ENCODE results near the gene MED27. TPM values are rescaled to one million over a fixed set of nuclear protein-coding genes. Genes with fewer than 3 reads are reported as not detected.

The MED27 gene
- total RNA-seq, 2 experiments from 2014 or later: 22.7 to 23.3 TPM

DNA sequence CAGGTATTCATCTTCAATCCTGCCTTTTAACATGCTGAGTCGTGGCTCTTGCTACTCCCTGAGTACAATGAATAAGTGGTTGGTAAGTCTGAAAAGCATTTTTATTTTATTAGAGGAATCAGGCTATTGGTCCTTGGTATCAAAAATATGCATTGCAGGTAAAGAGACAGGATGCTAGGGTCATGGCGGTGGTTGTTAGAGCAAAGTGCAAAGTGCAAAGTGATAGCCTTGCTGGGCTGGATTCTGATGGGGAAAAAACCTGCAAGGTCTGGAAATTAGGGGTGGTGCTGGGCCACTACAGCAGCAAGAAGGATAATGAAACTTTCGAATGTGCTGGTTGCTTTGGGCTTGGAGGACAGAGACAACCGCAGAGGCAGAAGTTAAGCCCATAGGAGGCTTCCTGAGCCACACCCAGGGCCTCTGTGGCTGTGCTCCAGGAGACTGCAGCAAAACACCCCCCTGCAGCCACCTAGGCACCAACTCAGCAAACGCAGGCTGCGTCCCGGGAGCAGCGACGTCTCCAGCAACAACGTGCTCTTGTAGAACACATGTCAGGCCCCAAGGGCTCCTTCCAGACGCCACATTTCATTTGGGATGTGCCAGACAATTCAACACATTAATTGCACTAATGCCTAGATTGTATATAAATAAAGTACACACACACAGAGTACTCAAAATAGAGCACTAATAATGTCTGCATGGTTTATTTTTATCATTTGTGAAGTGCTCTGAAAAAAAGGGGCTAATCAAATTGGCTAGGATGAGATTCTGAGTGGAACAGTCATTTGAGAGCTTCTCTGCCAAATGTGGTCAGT lies 190.0 kb downstream of the MED27 start:
- Mint-ChIP-seq H3K27ac (no peak overlapping the region), H3K9me3 (no peaks in the 10 kb centered on the region), H3K27me3 (no peaks in the 10 kb centered on the region), H3K4me3 (no peak overlapping the region), H3K4me1 (peaks cover 2% of the 10 kb centered on the region), H3K36me3 (ENCODE audit: low read depth) (no peaks in the 10 kb centered on the region)
- ChIA-PET POLR2A (no interaction called here), CTCF (no interaction called here)
- DNase-seq: no peak

- POLR2A ChIA-PET: no interaction called here
- Mint-ChIP-seq H3K4me3 (no peak overlapping the region), H3K36me3 (ENCODE audit: low read depth) (no peaks in the 10 kb centered on the region), H3K9me3 (no peaks in the 10 kb centered on the region), H3K27ac (no peak overlapping the region), H3K4me1 (peaks cover 2% of the 10 kb centered on the region), H3K27me3 (no peaks in the 10 kb centered on the region)
- CTCF ChIA-PET: interaction anchor here (1.1 kb wide), 1 partner anchor 12 kb away, joined by 5 read pairs; no protein-coding TSS in a partner anchor
- DNase-seq: no peak
Observed at GRCh38 chr9:131888923-131889322, 190.7 kb downstream of the MED27 start.

- Mint-ChIP-seq H3K36me3 (ENCODE audit: low read depth) (no peaks in the 10 kb centered on the region), H3K27me3 (no peaks in the 10 kb centered on the region), H3K9me3 (no peaks in the 10 kb centered on the region), H3K4me1 (peaks cover 2% of the 10 kb centered on the region), H3K4me3 (no peak overlapping the region), H3K27ac (no peak overlapping the region)
- no peak for DNase-seq
- POLR2A ChIA-PET: no interaction called here
- CTCF ChIA-PET: no interaction called here
Observed at GRCh38 chr9:131887680-131888079, 192.0 kb downstream of the MED27 start.

GRCh38 chr9:131886826-131887225 lies 192.8 kb downstream of the MED27 start:
- no peak overlapping the region for H3K27ac Mint-ChIP-seq
- H3K36me3 Mint-ChIP-seq (ENCODE audit: low read depth): no peaks in the 10 kb centered on the region
- no peaks in the 10 kb centered on the region for H3K9me3 Mint-ChIP-seq
- ChIA-PET POLR2A (no interaction called here), CTCF (interaction anchor here (0.6 kb wide), 1 partner anchor 17 kb away, joined by 4 read pairs; no protein-coding TSS in a partner anchor)
- H3K27me3 Mint-ChIP-seq: no peaks in the 10 kb centered on the region
- no peak overlapping the region for H3K4me3 Mint-ChIP-seq
- peaks cover 2% of the 10 kb centered on the region for H3K4me1 Mint-ChIP-seq
- no peak for DNase-seq

DNA sequence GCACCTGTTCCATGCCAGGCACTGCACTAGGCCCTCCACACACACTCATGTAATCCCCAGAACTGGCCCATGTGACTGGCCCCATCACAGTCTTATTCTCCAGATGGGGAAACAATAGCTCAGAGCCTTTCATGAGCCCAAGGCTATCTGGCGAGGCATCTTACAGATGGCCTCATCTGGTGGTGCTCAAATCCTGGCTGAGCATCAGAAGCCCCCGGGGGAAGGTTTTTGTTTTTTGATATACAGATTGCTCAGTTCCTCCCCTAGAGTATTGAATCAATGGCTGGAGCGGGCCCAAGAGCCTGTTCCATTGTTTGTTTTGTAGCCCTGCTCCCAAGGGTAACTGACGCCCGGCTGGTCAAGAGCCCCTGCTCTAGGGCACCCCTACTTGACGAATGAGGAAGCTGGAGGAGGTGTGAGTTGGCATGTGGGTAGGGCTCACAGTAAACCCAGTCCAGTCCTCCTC lies 194.5 kb downstream of the MED27 start:
- H3K27ac Mint-ChIP-seq: no peak overlapping the region

DNA sequence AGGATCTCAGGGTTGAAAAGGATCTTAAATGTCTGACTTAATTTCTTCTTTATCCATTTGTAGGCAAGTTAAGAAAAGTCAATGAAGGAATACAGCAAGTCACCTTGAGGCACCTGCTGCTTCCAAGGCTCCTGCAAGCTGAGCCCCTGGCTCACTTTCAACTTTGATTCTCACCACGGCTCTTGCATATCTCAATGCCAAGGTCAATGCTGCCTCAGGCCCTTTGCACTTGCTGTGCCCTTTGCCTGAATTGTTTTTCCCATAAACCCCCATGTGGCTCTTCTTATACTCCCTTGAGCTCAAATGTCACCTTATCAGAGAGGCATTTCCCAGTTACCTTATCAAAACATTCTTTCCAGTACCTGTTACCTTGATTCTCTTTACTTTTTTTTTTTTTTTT lies 195.4 kb downstream of the MED27 start:
- no peak overlapping the region for H3K4me3 Mint-ChIP-seq
- no peaks in the 10 kb centered on the region for H3K9me3 Mint-ChIP-seq
- POLR2A ChIA-PET: no interaction called here
- no peaks in the 10 kb centered on the region for H3K27me3 Mint-ChIP-seq
- DNase-seq: no peak
- no peaks in the 10 kb centered on the region for H3K36me3 Mint-ChIP-seq (ENCODE audit: low read depth)
- peaks cover 17% of the 10 kb centered on the region for H3K4me1 Mint-ChIP-seq
- no peak overlapping the region for H3K27ac Mint-ChIP-seq
- CTCF ChIA-PET: no interaction called here

More for the DNA sequence above, 194.5 kb downstream of the MED27 start:
- Mint-ChIP-seq H3K27me3 (no peaks in the 10 kb centered on the region), H3K4me3 (no peak overlapping the region), H3K36me3 (ENCODE audit: low read depth) (no peaks in the 10 kb centered on the region), H3K4me1 (peaks cover 14% of the 10 kb centered on the region), H3K9me3 (no peaks in the 10 kb centered on the region)
- ChIA-PET CTCF (no interaction called here), POLR2A (no interaction called here)
- no peak for DNase-seq

DNA sequence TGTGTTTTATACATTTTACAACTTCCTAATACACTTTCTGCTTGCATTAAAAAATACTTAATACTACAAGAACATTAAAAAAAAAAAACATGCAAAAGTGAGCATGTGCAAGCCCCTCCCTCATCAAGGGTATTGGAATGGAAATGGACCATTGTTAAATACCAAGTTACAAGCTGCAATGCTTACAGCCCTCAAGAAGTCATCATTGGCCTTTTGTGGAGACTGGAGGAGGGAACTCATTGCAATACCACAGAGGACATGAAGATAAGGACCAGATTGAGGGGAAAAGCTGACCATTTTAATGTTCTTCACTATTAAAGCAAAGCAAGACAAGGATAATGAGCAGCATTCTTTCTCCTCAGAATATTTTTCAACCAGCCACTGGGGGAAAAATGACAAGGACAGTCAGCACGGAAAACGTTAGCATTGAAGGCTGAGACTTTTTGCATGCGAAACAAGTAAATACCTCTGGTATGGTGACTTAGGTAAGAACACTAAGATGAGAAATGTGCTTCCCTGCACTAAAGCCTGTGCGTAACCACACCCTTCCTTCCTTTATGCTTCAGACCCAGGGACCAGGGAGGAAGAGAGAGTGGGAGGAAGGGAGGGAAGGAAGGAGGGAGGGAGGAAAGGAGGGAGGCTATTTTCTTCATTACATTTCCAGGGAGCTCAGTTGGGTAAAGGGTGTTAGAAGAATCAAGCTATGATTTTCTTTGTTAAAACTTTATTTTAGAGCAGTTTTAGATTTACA lies 198.7 kb downstream of the MED27 start:
- DNase-seq: no peak
- Mint-ChIP-seq H3K4me1 (peaks cover 38% of the 10 kb centered on the region), H3K27me3 (no peaks in the 10 kb centered on the region), H3K27ac (no peak overlapping the region), H3K9me3 (no peaks in the 10 kb centered on the region), H3K4me3 (no peak overlapping the region), H3K36me3 (ENCODE audit: low read depth) (no peaks in the 10 kb centered on the region)
- CTCF ChIA-PET: no interaction called here
- POLR2A ChIA-PET: no interaction called here

DNA sequence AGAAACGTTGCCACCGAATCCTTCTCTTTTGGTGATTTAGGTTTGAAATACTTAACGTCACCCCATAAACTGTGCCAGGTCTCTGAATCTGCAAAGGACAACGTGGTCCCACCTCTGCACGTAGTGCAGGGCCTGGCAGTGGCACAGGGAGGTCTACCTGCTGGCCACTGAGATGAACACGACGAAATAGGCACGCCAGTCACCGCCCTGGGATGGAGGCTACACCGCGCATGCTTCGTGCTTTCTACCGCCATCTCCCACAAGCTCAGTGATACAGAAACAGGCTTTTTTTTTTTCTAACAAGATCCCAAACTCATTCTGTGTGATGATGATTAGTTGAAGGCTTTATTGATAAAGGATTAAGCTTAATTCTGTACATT lies 199.8 kb downstream of the MED27 start:
- ChIA-PET CTCF (no interaction called here), POLR2A (no interaction called here)
- Mint-ChIP-seq H3K27ac (no peak overlapping the region), H3K36me3 (ENCODE audit: low read depth) (no peaks in the 10 kb centered on the region), H3K4me1 (peaks cover 48% of the 10 kb centered on the region), H3K27me3 (no peaks in the 10 kb centered on the region), H3K9me3 (no peaks in the 10 kb centered on the region), H3K4me3 (no peak overlapping the region)
- DNase-seq: no peak

DNA sequence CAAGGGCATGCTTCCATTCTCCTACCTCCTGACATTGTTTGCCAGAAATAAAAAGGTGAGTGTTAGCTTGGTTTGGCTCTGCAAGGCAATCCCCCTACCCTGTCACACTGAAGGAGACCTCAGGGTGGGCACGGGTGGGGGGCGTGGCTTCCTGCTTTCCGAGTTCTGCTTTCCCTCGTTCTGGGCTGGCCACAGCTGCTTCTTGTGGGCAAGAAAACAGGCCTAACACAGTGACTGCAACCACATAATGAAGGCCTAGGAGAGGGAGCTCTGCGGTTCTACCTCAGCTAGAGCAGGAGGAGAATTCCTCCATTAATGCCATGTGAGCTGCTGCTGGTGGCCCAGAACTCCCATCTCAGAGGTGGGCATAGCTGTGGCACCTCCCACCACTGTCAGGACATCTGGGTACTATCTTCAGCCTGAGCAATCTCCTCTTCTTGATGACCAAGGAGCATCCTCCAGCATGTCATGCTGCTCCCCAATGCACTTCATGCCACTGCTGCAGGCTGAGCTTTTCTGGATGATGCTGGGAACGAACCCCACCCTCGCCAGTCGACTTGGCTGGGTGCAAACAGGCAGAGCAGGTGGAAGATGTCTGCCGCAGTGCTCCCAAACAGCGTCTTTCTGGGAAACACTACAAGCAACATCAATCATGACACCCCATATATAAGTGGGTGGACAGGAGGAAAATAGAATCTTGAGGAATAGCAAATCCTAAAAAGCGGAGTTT lies 200.3 kb downstream of the MED27 start:
- Mint-ChIP-seq H3K27ac (peak overlapping the region; percentile 11), H3K9me3 (no peaks in the 10 kb centered on the region), H3K4me3 (no peak overlapping the region), H3K27me3 (no peaks in the 10 kb centered on the region), H3K36me3 (ENCODE audit: low read depth) (no peaks in the 10 kb centered on the region), H3K4me1 (peaks cover 48% of the 10 kb centered on the region)
- ChIA-PET POLR2A (no interaction called here), CTCF (interaction anchor here (1.2 to 1.4 kb wide), 2 partner anchors 17 to 380 kb away, joined by 3 read pairs; no protein-coding TSS in a partner anchor)
- DNase-seq: no peak

GRCh38 chr9:131876486-131876885 lies 203.2 kb downstream of the MED27 start:
- Mint-ChIP-seq H3K27ac (peak overlapping the region; percentile 84), H3K27me3 (no peaks in the 10 kb centered on the region), H3K4me1 (peaks cover 47% of the 10 kb centered on the region), H3K36me3 (ENCODE audit: low read depth) (no peaks in the 10 kb centered on the region), H3K4me3 (no peak overlapping the region), H3K9me3 (no peaks in the 10 kb centered on the region)
- POLR2A ChIA-PET: no interaction called here
- CTCF ChIA-PET: interaction anchor here (0.5 to 1.6 kb wide), 2 partner anchors 12 to 502 kb away, joined by 5 read pairs; no protein-coding TSS in a partner anchor
- DNase-seq: no peak

DNA sequence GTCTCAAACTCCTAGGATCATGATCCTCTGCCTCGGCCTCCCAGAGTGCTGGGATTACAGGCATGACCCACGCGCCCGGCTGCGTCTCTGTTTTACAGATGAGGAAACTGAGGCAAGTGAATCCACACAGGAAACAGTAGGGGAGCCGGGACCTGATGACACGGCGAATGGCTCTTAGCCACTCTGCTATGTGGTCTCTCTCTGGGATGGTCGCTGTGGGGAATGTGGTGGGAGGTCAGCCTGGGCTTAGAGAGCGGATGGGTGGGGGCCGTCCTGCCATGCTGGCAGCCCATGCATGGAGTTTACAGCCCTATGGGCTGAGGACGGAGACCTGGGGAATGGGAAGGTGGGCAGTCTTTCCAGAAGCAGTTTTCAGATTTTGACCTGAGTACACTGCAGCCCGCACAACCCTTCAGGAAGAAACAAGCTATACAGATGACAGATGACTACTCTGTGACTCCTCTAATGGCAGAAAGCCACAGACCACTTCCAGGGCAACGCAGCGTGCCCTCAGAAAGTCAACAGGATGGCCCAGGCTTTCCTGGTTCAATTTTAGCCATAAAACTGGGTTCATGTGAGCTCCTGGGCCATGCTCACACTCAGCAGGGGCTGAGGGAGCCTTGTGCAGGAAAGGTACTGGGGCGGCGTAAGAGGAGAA lies 203.7 kb downstream of the MED27 start:
- Mint-ChIP-seq H3K27ac (peak overlapping the region; percentile 84), H3K4me1 (peaks cover 42% of the 10 kb centered on the region), H3K4me3 (peak overlapping the region; percentile 1), H3K9me3 (no peaks in the 10 kb centered on the region), H3K36me3 (ENCODE audit: low read depth) (no peaks in the 10 kb centered on the region), H3K27me3 (no peaks in the 10 kb centered on the region)
- POLR2A ChIA-PET: no interaction called here
- CTCF ChIA-PET: interaction anchor here (0.5 to 1.6 kb wide), 3 partner anchors 13 to 502 kb away, joined by 3 to 5 read pairs (median 5); no protein-coding TSS in a partner anchor
- peak; percentile 34 for DNase-seq

- H3K4me1 Mint-ChIP-seq: peaks cover 35% of the 10 kb centered on the region
- H3K27me3 Mint-ChIP-seq: no peaks in the 10 kb centered on the region
- DNase-seq: no peak
- no peaks in the 10 kb centered on the region for H3K36me3 Mint-ChIP-seq (ENCODE audit: low read depth)
- no peak overlapping the region for H3K4me3 Mint-ChIP-seq
- H3K9me3 Mint-ChIP-seq: no peaks in the 10 kb centered on the region
- peak overlapping the region; percentile 69 for H3K27ac Mint-ChIP-seq
- ChIA-PET POLR2A (no interaction called here), CTCF (interaction anchor here (1.1 kb wide), 1 partner anchor 20 kb away, joined by 3 read pairs; no protein-coding TSS in a partner anchor)
Observed at GRCh38 chr9:131874916-131875670, 204.6 kb downstream of the MED27 start.

Data from activated CD4-positive, alpha-beta T cell treated with anti-CD3 and anti-CD28 coated beads, Interleukin-2, amount 10 ng/mL, durations not matched to agents 7 days and 5 days (primary cell).